Spinal cord (tissue), 10 donors: ENCODE results near the gene MTHFD1. TPM values are rescaled to one million over a fixed set of nuclear protein-coding genes. Genes with fewer than 3 reads are reported as not detected.
"Not testable (repeated sequence)": the region's sequence is repeated elsewhere in the genome, so short reads cannot be mapped to it uniquely, and the experiment has no call there.

Source experiments
- DNase-seq, 6 donors: peaks; one replicate each; pipeline versions ENCODE4 v3.0.0 to v3.0.0-alpha.2; 2013 to 2015; ENCODE audit warnings: low spot score in 6 of 6, low read depth in 4 of 6
- H3K27ac ChIP-seq: one replicate; pipeline ENCODE4 v1.5.1; 2013; ENCODE audit warnings: low read depth, low read length, control low read depth
- H3K27me3 ChIP-seq: one replicate; pipeline ENCODE4 v1.6.1; 2013; ENCODE audit warnings: low read length; ENCODE audit not compliant: control insufficient read depth, insufficient read depth
- H3K36me3 ChIP-seq: one replicate; pipeline ENCODE4 v1.6.1; 2013; ENCODE audit warnings: low read length; ENCODE audit not compliant: control insufficient read depth, insufficient read depth
- H3K4me1 ChIP-seq: one replicate; pipeline ENCODE4 v1.6.1; 2013; ENCODE audit warnings: low read length; ENCODE audit not compliant: control insufficient read depth, insufficient read depth
- H3K4me3 ChIP-seq: one replicate; pipeline ENCODE4 v1.5.1; 2013; ENCODE audit warnings: low read depth, low read length, control low read depth
- H3K9me3 ChIP-seq: one replicate; pipeline ENCODE4 v1.6.1; 2013; ENCODE audit warnings: low read length; ENCODE audit not compliant: control insufficient read depth, insufficient read depth
- whole genome bisulfite sequencing: methylation state at CpG from one replicate; pipeline ENCODE4 v1.1.5; 2013; ENCODE audit warnings: missing lambda C conversion rate; ENCODE audit not compliant: insufficient coverage; 5-methylcytosine and 5-hydroxymethylcytosine counted together
- long read RNA-seq, 4 donors: transcript quantifications; one replicate each; lab custom pipeline, GENCODE V29; 2026
- polyA plus RNA-seq, 2 donors: library from polyadenylated mRNA; unstranded; fragments of 120-200 nt; gene quantifications; one replicate each; pipeline ENCODE4 v1.2.1, GENCODE V29; 2013; ENCODE audit not compliant: insufficient read length in 2 of 2
- total RNA-seq, 2 donors: library from RNA; depleted of rRNA in 1 of 2; stranded (reverse); fragments of 120-200 nt in 1 of 2; fragments of >200 nt in 1 of 2; gene quantifications; one replicate each; pipeline versions ENCODE4 v1.2.3 to v1.2.4, GENCODE V29; 2013 to 2014
- donor health status: healthy.

The MTHFD1 gene
- total RNA-seq (10 to 100 TPM; 30.4 to 34.8 TPM), polyA plus RNA-seq (10 to 100 TPM; 71.5 to 83.3 TPM)
- long read RNA-seq, donor 1, transcript MTHFD1-201 (28 exons, 3,136 nt), result major isoform, 5 of 12 reads
- long read RNA-seq, donor 1, partial matches to known transcripts, result 0 of 12 reads
- long read RNA-seq, donor 1, other reads (novel, unspliced or antisense), result 5 of 12 reads
- long read RNA-seq, donor 2, partial matches to known transcripts, result 5 of 7 reads
- long read RNA-seq, donor 2, other reads (novel, unspliced or antisense), result 0 of 7 reads
- long read RNA-seq, donor 3, partial matches to known transcripts, result 0 of 6 reads
- long read RNA-seq, donor 3, other reads (novel, unspliced or antisense), result 0 of 6 reads
- long read RNA-seq, donor 4, transcript MTHFD1-206 (2 exons, 556 nt), result major isoform, 6 of 20 reads
- long read RNA-seq, donor 4, partial matches to known transcripts, result 9 of 20 reads
- long read RNA-seq, donor 4, other reads (novel, unspliced or antisense), result 0 of 20 reads

- H3K4me1 ChIP-seq, result peaks cover 16% of the 10 kb centered on the region
- no peaks in the 10 kb centered on the region for H3K36me3 ChIP-seq
- no peaks in the 10 kb centered on the region for H3K27me3 ChIP-seq
- WGBS, result under 1% methylated on average over 57 of the region's 58 CpGs
- peak within 1 kb of the TSS; percentile 87 for H3K4me3 ChIP-seq
- H3K27ac ChIP-seq, result peak within 1 kb of the TSS; percentile 94
- H3K9me3 ChIP-seq, result no peaks in the 10 kb centered on the region
- DNase-seq, result peak; percentile 97 to 100 (median 98)
Observed at GRCh38 chr14:64387782-64388532, at the start of gene MTHFD1. MTHFD1 (plus strand) TSS chr14:64388353; CDS start chr14:64388428, 75 bp downstream.

DNA sequence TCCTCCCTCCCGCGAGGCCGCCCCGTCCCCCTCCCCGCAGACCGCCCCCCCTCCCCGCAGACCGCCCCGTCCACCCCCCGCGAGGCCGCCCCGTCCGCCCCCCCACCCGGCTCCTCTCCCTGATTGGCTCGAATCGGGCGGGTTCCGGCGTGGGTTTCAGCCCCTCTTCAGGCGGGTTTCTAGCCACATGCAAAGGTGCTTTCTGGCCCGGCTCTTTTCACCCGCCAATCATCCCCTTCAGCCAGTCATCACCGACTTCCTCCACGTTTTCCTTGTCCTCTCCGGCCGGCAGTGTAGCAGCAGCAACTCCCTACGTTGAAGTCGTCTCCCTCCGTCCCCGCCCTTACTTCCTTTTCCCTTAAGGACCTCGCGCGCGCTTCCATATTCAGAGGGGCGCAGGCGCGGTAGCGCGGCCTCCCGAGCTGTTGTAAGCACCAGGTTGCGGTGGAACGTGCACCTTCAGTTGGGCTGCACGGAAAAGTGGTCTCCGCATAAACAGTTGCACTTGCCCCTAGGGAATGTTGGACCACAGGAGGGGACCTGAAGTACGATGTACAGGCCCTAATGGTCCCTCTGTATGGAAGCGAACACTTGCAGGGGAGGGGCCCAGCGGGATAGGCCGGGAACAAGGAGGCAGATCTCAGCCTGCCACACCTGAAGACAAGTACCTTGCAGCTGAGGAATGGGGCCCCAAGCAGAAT, 49.4 kb upstream of the MTHFD1 start:
- H3K4me3 ChIP-seq, result peak overlapping the region; percentile 91
- peak overlapping the region; percentile 94 for H3K27ac ChIP-seq
- no peaks in the 10 kb centered on the region for H3K36me3 ChIP-seq
- peak; percentile 85 to 99 (median 94) for DNase-seq
- no peaks in the 10 kb centered on the region for H3K9me3 ChIP-seq
- under 1% methylated on average over 34 of the region's 49 CpGs for WGBS
- no peaks in the 10 kb centered on the region for H3K27me3 ChIP-seq
- peaks cover 13% of the 10 kb centered on the region for H3K4me1 ChIP-seq

DNA sequence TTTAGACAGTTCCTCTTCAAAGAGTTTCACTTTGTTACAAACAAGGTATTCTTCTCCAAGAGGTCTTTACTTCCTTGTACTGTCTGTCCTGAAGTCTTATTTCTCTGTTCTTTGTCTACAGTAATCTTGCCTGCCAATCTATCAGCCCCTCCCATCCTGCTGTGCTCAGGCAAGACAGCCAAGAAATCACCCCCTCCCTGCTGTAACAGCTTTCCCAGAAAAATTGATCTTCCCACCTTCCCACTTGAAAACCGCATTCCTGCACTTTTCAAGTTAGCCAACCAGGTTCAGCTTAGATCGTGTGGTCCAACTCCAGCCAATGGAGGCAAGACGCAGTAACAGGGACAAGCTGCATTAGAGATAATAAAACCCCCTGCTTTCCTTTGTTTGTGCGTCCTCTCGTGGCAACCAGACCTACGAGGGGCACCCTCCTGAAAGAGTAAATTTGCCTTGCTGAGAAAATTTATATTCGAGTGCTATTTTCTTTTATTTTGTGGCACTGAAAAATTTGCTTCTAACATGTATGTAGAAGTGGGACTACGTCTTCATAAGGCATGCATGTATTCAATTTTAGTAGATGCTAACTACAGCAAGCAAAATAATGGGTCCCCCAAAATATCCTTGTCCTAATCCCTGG, 47.5 kb upstream of the MTHFD1 start:
- Histone ChIP-seq H3K27me3 (no peaks in the 10 kb centered on the region), H3K9me3 (no peaks in the 10 kb centered on the region), H3K27ac (no peak overlapping the region), H3K4me1 (peaks cover 13% of the 10 kb centered on the region), H3K4me3 (no peak overlapping the region), H3K36me3 (no peaks in the 10 kb centered on the region)
- 96% methylated on average over 3 of the region's 8 CpGs for WGBS
- DNase-seq, result no peak

DNA sequence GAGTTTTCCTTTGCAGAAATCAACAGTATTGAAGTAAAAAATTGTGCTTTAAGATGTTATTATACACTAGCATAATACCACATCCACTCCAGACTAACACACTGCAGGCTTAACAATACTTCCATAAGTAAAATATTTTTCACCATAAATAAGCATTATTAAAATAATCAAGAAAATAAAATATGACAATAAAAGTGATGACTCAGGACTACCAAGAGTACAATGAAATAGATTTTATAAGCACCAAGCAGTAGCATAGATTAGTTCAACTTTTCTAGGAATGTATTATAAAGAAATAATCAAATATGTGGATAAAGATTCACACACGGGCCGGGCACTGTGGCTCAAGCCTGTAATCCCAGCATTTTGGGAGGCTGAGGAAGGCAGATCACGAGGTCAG, 40.4 kb upstream of the MTHFD1 start:
- Histone ChIP-seq H3K4me1 (no peaks in the 10 kb centered on the region), H3K9me3 (no peaks in the 10 kb centered on the region), H3K27ac (no peak overlapping the region), H3K36me3 (peaks cover 2% of the 10 kb centered on the region), H3K27me3 (no peaks in the 10 kb centered on the region), H3K4me3 (no peak overlapping the region)
- no peak for DNase-seq
- WGBS, result 100% methylated on average over 2 of the region's 3 CpGs

DNA sequence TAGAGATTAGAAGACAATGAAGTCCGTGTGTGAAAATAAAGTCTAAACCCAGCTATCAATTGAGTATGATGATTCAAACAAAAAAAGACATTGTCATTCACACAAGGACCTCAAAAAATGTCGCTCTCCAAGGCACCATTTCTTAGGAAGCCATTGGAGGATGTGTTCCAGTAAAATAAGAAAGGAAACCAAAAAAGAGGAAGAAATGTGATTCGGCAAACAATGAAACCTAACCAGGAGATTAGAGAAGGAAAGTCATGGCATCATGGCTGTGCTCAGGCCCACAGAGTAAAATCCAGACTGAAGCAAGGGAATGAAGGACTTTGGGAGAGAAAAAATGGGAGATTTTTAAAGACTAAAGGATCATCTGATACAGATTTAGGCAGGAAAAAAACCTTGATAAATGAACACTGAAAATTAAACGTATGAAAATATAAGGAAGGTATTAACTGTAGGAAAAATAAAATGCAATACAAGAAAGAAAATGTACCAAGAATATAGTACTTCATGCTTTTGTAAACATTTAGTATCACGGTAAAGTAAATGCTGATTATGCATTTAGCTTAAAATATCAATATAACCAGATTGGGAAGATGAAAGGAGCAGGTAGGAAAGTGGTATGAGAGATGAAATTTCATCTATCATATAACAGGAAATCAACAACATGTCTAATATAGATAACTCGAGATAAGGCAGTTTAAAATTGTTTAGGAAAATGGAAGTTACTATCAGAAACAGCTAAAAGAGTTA, 38.2 kb upstream of the MTHFD1 start:
- Histone ChIP-seq H3K4me3 (no peak overlapping the region), H3K27me3 (no peaks in the 10 kb centered on the region), H3K4me1 (no peaks in the 10 kb centered on the region), H3K36me3 (peaks cover 2% of the 10 kb centered on the region), H3K27ac (no peak overlapping the region), H3K9me3 (no peaks in the 10 kb centered on the region)
- DNase-seq, result no peak
- 92% methylated on average over 1 of the region's 6 CpGs for WGBS

DNA sequence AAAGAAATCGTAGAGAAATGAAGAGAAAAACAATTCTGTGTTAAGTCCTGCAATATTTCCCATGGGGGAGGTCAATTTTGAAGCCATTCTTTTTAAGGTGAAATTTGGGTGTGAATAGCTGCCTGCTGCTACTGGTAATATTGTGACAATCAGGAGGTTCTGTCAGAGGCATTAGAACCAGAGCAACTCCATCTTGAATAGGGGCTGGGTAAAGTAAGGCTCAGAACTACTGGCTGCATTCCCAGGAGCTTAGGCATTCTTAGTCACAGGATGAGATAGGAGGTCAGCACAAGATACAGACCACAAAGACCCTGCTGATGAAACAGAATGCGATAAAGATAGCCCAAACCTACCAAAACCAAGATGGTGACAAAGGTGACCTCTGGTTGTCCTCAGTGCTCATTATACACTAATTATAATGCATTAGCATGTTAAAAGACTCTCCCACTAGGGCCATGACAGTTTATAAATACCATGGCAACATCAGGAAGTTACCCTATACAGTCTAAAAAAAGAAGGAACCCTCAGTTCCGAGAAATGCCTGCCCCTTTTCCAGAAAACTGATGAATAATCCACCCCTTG, 24.8 kb upstream of the MTHFD1 start:
- WGBS, result 100% methylated on average over 1 of the region's 3 CpGs
- no peaks in the 10 kb centered on the region for H3K9me3 ChIP-seq
- H3K36me3 ChIP-seq, result no peaks in the 10 kb centered on the region
- no peak overlapping the region for H3K4me3 ChIP-seq
- H3K4me1 ChIP-seq, result no peaks in the 10 kb centered on the region
- DNase-seq, result no peak
- no peak overlapping the region for H3K27ac ChIP-seq
- no peaks in the 10 kb centered on the region for H3K27me3 ChIP-seq

DNA sequence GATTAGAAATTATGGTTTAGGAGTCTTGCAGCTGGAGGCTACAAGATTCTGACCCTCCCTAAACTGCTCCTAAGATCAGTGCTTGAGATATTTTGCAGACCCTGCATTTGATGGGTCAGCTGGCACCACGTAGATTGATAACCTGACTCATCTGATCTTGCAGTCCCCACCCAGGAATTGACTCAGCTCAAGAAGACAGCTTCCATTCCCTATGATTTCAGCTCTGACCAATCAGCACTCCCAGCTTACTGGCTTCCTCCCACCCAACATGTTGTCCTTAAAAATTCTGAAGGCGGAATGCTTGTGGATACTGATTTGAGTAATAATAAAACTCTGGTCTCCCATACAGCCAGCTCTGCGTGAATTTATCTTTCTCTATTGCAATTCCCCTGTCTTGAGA, 23.2 kb upstream of the MTHFD1 start:
- H3K36me3 ChIP-seq, result no peaks in the 10 kb centered on the region
- H3K27ac ChIP-seq, result no peak overlapping the region
- no peaks in the 10 kb centered on the region for H3K27me3 ChIP-seq
- no peak overlapping the region for H3K4me3 ChIP-seq
- WGBS, result 75% methylated on average over 1 of the region's 3 CpGs
- no peaks in the 10 kb centered on the region for H3K4me1 ChIP-seq
- H3K9me3 ChIP-seq, result no peaks in the 10 kb centered on the region
- DNase-seq, result no peak

GRCh38 chr14:64365358-64365889, 22.7 kb upstream of the MTHFD1 start:
- H3K36me3 ChIP-seq, H3K27ac ChIP-seq, H3K9me3 ChIP-seq, H3K4me3 ChIP-seq, DNase-seq, H3K4me1 ChIP-seq, H3K27me3 ChIP-seq: not testable (repeated sequence)
- 100% methylated on average over 1 of the region's 9 CpGs for WGBS
